ENCODE measurements around the gene CUEDC1. TPM values are rescaled to one million over a fixed set of nuclear protein-coding genes. Genes with fewer than 3 reads are reported as not detected.
"Not testable (repeated sequence)": the region's sequence is repeated elsewhere in the genome, so short reads cannot be mapped to it uniquely, and the experiment has no call there.

The CUEDC1 gene
- total RNA-seq, 1 donor from 2014 or later: 24.6 TPM

GRCh38 chr17:57927048-57927723 is 28.0 kb downstream of the CUEDC1 start:
- no peak for TF ChIP-seq CTCF (IDR thresholded peaks at IDR 0.05; ENCODE audit: insufficient read depth, low read length, poor library complexity, severe bottlenecking)
- Histone ChIP-seq H3K36me3 (ENCODE audit: control insufficient read depth, insufficient read depth, low read length) (no peaks in the 10 kb centered on the region), H3K4me3 (ENCODE audit: low read depth, low read length) (no peak overlapping the region), H3K27me3 (ENCODE audit: control insufficient read depth, insufficient read depth, low read length) (no peaks in the 10 kb centered on the region)
- no peak for DNase-seq (ENCODE audit: low read depth)

- H3K27me3 ChIP-seq (ENCODE audit: control insufficient read depth, insufficient read depth, low read length): no peaks in the 10 kb centered on the region
- no peak for DNase-seq (ENCODE audit: low read depth)
- no peaks in the 10 kb centered on the region for H3K36me3 ChIP-seq (ENCODE audit: control insufficient read depth, insufficient read depth, low read length)
- TF ChIP-seq CTCF (IDR thresholded peaks at IDR 0.05; ENCODE audit: insufficient read depth, low read length, poor library complexity, severe bottlenecking): no peak
- no peak overlapping the region for H3K4me3 ChIP-seq (ENCODE audit: low read depth, low read length)
Observed at GRCh38 chr17:57926723-57927047, 28.5 kb downstream of the CUEDC1 start.

GRCh38 chr17:57925361-57925990 is 29.7 kb downstream of the CUEDC1 start:
- Histone ChIP-seq H3K27me3 (ENCODE audit: control insufficient read depth, insufficient read depth, low read length) (no peaks in the 10 kb centered on the region), H3K4me3 (ENCODE audit: low read depth, low read length) (no peak overlapping the region), H3K36me3 (ENCODE audit: control insufficient read depth, insufficient read depth, low read length) (no peaks in the 10 kb centered on the region)
- no peak for DNase-seq (ENCODE audit: low read depth)
- TF ChIP-seq CTCF (IDR thresholded peaks at IDR 0.05; ENCODE audit: insufficient read depth, low read length, poor library complexity, severe bottlenecking): no peak

GRCh38 chr17:57924677-57925076 is 30.5 kb downstream of the CUEDC1 start:
- no peak for DNase-seq (ENCODE audit: low read depth)
- no peak for TF ChIP-seq CTCF (IDR thresholded peaks at IDR 0.05; ENCODE audit: insufficient read depth, low read length, poor library complexity, severe bottlenecking)

GRCh38 chr17:57923182-57923872 is 31.9 kb downstream of the CUEDC1 start:
- no peak for TF ChIP-seq CTCF (IDR thresholded peaks at IDR 0.05; ENCODE audit: insufficient read depth, low read length, poor library complexity, severe bottlenecking)
- no peaks in the 10 kb centered on the region for H3K27me3 ChIP-seq (ENCODE audit: control insufficient read depth, insufficient read depth, low read length)
- no peak overlapping the region for H3K4me3 ChIP-seq (ENCODE audit: low read depth, low read length)
- H3K36me3 ChIP-seq (ENCODE audit: control insufficient read depth, insufficient read depth, low read length): no peaks in the 10 kb centered on the region
- DNase-seq (ENCODE audit: low read depth): no peak

More at GRCh38 chr17:57924677-57925076, 30.5 kb downstream of the CUEDC1 start:
- Histone ChIP-seq H3K27me3 (ENCODE audit: control insufficient read depth, insufficient read depth, low read length) (no peaks in the 10 kb centered on the region), H3K36me3 (ENCODE audit: control insufficient read depth, insufficient read depth, low read length) (no peaks in the 10 kb centered on the region), H3K4me3 (ENCODE audit: low read depth, low read length) (no peak overlapping the region)

- H3K4me3 ChIP-seq (ENCODE audit: low read depth, low read length); DNase-seq (ENCODE audit: low read depth); H3K36me3 ChIP-seq (ENCODE audit: control insufficient read depth, insufficient read depth, low read length); H3K27me3 ChIP-seq (ENCODE audit: control insufficient read depth, insufficient read depth, low read length): not testable (repeated sequence)
Observed at GRCh38 chr17:57922745-57923144, 32.5 kb downstream of the CUEDC1 start.

All from kidney epithelial cell (primary cell).